Measurements from ENCODE around the gene NAB1. TPM values are rescaled to one million over a fixed set of nuclear protein-coding genes. Genes with fewer than 3 reads are reported as not detected.

The NAB1 gene
- total RNA-seq, 3 donors from 2014 or later, result 23.4 to 55.0 (median 28.9) TPM

DNA sequence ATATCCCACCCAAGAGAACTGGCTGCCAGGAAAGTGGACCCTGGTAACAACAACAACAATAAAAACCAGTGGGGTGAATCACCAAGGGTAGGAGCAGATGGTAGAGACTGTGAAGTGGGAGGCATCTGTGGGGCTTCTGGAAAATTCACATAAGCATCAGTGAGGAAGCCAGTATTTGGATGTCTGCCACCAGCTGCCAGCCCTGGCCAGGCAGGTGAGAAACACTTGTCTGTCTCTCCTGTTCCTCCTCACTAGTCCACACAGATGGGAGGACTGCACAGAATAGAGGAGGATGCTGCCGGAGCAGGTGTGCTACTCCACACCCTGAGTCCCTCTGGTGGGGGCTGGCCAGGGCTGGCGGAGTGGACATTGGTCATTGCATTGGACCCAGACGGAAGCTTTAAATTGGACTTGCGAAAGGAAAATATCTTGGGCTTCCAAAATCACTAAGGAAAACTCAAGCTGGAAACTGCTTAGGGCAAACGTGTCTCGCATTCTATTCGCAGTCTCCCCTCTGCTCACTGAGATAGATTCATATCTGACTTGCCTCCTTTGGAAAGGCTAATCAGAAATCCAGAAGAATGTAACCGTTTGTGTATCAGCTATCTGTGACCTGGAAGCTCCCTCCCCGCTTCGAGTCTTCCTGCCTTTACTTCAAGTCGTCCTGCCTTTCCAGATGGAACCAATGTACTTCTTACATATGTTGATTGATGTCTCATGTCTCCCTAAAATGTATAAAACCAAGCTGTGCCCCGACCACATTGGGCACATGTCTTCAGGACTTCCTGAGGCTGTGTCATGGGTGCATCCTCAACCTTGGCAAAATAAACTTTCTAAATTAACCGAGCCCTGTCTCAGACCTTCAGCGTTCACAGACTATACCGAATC is 69.1 kb downstream of the NAB1 start:
- no peaks in the 10 kb centered on the region for H3K36me3 ChIP-seq (ENCODE audit: low read depth)
- H3K4me3 ChIP-seq, result no peak overlapping the region
- H3K9me3 ChIP-seq, result no peaks in the 10 kb centered on the region
- intact Hi-C loops (cut with DNase I, micrococcal nuclease), result no loop called here
- H3K4me1 ChIP-seq (ENCODE audit: low read depth), result no peaks in the 10 kb centered on the region
- DNase-seq (no peak), ATAC-seq (no peak)
- TF ChIP-seq, protein P1, sequence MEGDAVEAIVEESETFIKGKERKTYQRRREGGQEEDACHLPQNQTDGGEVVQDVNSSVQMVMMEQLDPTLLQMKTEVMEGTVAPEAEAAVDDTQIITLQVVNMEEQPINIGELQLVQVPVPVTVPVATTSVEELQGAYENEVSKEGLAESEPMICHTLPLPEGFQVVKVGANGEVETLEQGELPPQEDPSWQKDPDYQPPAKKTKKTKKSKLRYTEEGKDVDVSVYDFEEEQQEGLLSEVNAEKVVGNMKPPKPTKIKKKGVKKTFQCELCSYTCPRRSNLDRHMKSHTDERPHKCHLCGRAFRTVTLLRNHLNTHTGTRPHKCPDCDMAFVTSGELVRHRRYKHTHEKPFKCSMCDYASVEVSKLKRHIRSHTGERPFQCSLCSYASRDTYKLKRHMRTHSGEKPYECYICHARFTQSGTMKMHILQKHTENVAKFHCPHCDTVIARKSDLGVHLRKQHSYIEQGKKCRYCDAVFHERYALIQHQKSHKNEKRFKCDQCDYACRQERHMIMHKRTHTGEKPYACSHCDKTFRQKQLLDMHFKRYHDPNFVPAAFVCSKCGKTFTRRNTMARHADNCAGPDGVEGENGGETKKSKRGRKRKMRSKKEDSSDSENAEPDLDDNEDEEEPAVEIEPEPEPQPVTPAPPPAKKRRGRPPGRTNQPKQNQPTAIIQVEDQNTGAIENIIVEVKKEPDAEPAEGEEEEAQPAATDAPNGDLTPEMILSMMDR (IDR thresholded peaks at IDR 0.05), result no peak

DNA sequence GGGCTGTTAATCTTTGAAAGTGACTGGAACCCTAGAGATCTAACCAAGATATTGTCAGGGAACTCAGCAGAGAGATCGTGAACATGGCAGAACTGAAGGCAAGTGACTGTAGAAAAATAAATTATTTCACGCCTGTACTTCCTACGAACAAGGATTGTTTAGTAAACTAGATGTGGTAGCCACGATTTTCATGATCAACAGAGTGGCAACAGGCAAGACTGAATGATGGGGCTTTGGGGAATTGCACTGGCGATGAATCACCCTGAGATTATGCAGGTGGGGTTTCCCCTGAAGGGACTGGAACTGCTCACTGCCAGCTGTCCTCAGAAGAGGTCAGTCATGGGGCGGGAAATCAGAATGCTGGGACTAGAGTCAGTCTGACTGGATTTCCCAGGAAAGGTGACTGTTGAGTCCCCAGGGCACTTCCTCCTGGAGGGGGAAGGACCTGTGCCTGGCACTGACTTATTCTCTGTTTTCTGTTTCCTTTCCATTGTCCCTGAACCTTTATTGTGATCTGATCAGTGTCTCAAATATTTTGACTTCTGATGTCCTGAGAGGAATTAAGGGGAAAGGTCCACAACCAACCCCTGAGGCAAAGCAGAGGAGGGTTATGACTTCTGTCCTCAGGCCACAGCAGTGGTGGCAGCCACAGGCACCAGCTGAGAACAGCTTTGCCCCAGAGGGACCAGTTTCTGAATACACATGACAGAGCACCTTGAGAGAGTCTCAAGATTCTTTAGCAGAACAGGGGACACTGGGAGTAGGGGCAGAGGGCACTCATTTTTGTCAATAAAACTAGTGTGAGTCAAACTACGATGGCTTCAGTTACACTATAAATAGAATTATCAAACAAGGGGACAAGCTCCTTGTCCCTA is 70.0 kb downstream of the NAB1 start:
- DNase-seq, result peak in 1 of 3 donors; percentile 11
- H3K36me3 ChIP-seq (ENCODE audit: low read depth), result no peaks in the 10 kb centered on the region
- no peaks in the 10 kb centered on the region for H3K4me1 ChIP-seq (ENCODE audit: low read depth)
- no peak overlapping the region for H3K4me3 ChIP-seq
- no peaks in the 10 kb centered on the region for H3K9me3 ChIP-seq
- TF ChIP-seq, protein P1 (IDR thresholded peaks at IDR 0.05), result no peak
- intact Hi-C loops (cut with DNase I, micrococcal nuclease), result no loop called here
- peak; percentile 90 for ATAC-seq

DNA sequence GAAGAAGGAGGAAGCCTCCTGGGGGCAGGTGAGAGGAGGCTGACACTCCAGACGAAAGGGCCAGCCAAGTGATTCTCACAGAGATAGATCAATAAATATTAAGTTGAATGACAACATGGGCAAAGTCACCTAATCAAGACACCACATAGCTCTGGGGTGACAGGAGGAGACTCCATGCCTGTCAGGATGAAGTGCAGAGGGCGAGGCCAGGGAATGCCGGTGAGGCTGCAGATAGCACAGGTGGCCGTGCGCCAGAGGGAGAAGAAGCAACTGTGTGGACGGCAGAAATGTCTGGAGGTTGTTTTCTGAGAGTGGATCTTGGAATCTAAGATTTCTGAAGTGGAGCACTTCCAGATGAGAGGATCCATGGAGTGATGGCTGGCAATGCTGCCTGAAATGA is 71.4 kb downstream of the NAB1 start:
- TF ChIP-seq, protein P1 (IDR thresholded peaks at IDR 0.05), result no peak
- no peak for ATAC-seq
- intact Hi-C loops (cut with DNase I, micrococcal nuclease), result no loop called here
- no peaks in the 10 kb centered on the region for H3K4me1 ChIP-seq (ENCODE audit: low read depth)
- H3K4me3 ChIP-seq, result no peak overlapping the region
- no peaks in the 10 kb centered on the region for H3K9me3 ChIP-seq
- no peaks in the 10 kb centered on the region for H3K36me3 ChIP-seq (ENCODE audit: low read depth)
- peak in 1 of 3 donors; percentile 22 for DNase-seq

DNA sequence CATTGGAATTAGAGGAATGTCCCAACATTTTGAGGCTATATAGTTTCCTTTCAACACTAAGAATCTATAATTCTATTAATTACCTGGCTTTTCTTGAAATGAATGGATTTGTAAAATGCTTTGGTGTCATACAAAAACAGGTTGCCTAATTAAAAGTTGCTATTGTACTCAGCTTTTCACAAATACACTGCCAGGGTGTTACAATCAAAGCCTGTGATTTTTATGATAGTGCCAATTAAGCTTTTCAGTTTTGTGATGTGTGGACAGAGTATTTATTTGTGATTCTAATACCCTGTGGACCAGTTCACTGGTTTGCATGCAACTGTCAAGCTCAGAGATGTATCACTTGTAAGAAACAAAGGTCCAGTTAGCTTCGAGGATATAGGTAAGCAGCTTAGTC is 71.8 kb downstream of the NAB1 start:
- intact Hi-C loops (cut with DNase I, micrococcal nuclease), result no loop called here
- no peak for ATAC-seq
- no peak overlapping the region for H3K4me3 ChIP-seq
- DNase-seq, result no peak
- no peaks in the 10 kb centered on the region for H3K36me3 ChIP-seq (ENCODE audit: low read depth)
- TF ChIP-seq, protein P1 (IDR thresholded peaks at IDR 0.05), result no peak
- no peaks in the 10 kb centered on the region for H3K9me3 ChIP-seq
- H3K4me1 ChIP-seq (ENCODE audit: low read depth), result no peaks in the 10 kb centered on the region

DNA sequence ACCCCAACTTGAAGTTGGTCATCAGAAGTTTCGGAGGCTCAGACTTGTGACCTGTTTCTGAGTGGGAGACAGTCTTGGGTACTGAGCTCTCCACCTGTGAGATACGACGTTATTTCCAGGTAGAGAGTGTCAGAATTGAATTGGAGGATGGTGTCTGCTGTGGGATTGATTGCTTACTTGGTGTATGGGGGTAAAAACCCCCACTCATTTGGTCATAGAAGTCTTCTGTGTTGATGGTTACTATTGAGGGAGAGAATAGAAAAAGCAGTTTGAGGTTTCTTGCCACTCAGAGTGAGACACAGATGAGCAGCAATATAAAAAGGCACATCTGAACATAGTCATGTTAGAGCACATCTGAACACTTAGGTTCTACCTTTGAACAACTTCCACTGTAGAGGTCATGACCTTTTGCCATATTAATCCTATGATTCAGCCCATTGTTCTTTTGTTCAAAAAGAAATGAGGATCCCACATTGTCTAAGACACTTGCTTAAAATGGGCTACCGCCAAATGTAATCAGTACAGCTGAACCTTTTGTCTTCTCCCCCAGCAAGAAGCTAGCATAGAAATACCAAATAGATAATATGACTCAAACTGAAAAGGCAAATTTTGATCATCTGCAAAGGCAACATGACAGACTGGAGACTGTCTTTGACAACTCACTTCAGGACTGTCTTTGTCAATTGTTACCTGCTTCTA is 73.3 kb downstream of the NAB1 start:
- ATAC-seq (no peak), DNase-seq (no peak)
- Histone ChIP-seq H3K36me3 (ENCODE audit: low read depth) (no peaks in the 10 kb centered on the region), H3K4me1 (ENCODE audit: low read depth) (no peaks in the 10 kb centered on the region), H3K9me3 (no peaks in the 10 kb centered on the region), H3K4me3 (no peak overlapping the region)
- TF ChIP-seq, protein P1 (IDR thresholded peaks at IDR 0.05), result no peak
- intact Hi-C loops (cut with DNase I, micrococcal nuclease), result no loop called here
